Esophagus muscularis mucosa (tissue), 4 donors: ENCODE results near the gene PLS1. TPM values are rescaled to one million over a fixed set of nuclear protein-coding genes. Genes with fewer than 3 reads are reported as not detected.

Experiments used
- DNase-seq: peaks from one replicate; pipeline ENCODE4 v3.0.0-alpha.2; 2017; ENCODE audit errors: extremely low spot score
- H3K27ac ChIP-seq, 4 donors: fragments of 200-600 bp; sonication (generic); replicated peaks in 1 of 4; 1 replicate in 3 of 4; 2 replicates in 1 of 4; pipeline ENCODE4 v1.5.1; 2016 to 2019; ENCODE audit warnings: mild to moderate bottlenecking in 1 of 4
- H3K27me3 ChIP-seq, 4 donors: fragments of 200-600 bp; sonication (generic); one replicate each; pipeline versions ENCODE4 v1.5.1 to v1.6.0; 2016 to 2019
- H3K36me3 ChIP-seq, 4 donors: fragments of 200-600 bp; sonication (generic); one replicate each; pipeline ENCODE4 v1.5.1; 2016 to 2019
- H3K4me1 ChIP-seq, 4 donors: fragments of 200-600 bp; sonication (generic); one replicate each; pipeline ENCODE4 v1.5.1; 2016 to 2019
- H3K4me3 ChIP-seq, 4 donors: fragments of 200-600 bp; sonication (generic); 1 replicate in 2 of 4; 2 replicates in 2 of 4; pipeline ENCODE4 v1.5.1; 2016 to 2019; ENCODE audit warnings: mild to moderate bottlenecking in 4 of 4, moderate library complexity in 1 of 4
- H3K9me3 ChIP-seq, 4 donors: fragments of 200-600 bp; sonication (generic); 1 replicate in 3 of 4; 2 replicates in 1 of 4; pipeline ENCODE4 v1.5.1; 2016 to 2019
- CTCF ChIP-seq, 3 experiments: fragments of 200-600 bp in 2 of 3; fragments of 450-650 bp in 1 of 3; sonication (generic) in 2 of 3; IDR thresholded peaks; one replicate each; pipeline ENCODE4 v1.5.1; 2017 to 2019; ENCODE audit warnings: antibody characterized with exemption in 3 of 3, mild to moderate bottlenecking in 2 of 3, moderate library complexity in 1 of 3
- EP300 ChIP-seq: sonication (generic); formaldehyde crosslinking; IDR thresholded peaks from one replicate; pipeline ENCODE4 v1.6.1; 2017; ENCODE audit warnings: antibody characterized with exemption
- POLR2A ChIP-seq: fragments of 450-650 bp; IDR thresholded peaks from one replicate; pipeline ENCODE4 v1.6.1; 2017; ENCODE audit warnings: antibody characterized with exemption, moderate library complexity, mild to moderate bottlenecking, low read depth
- POLR2AphosphoS5 ChIP-seq, 2 donors: sonication (generic); formaldehyde crosslinking; IDR thresholded peaks; one replicate each; pipeline ENCODE4 v1.6.1; 2017; ENCODE audit warnings: antibody characterized with exemption in 2 of 2
- WGBS: methylation state at CpG from one replicate; pipeline ENCODE4 v1.1.5; 2018; 5-methylcytosine and 5-hydroxymethylcytosine counted together
- intact Hi-C: fragments of 100-400 bp; cut with DNase I; formaldehyde crosslinking; loops from one replicate; pipeline ENCODE4 v1.15.1; 2023
- total RNA-seq, 4 donors: library from RNA; depleted of rRNA; stranded (reverse); fragments of >200 nt; gene quantifications; one replicate each; pipeline versions ENCODE4 v1.1.0 to v1.2.1, GENCODE V29; 2016

Gene PLS1
- total RNA-seq, 4 donors from 2014 or later: 1.2 to 2.0 (median 1.5) TPM

GRCh38 chr3:142644502-142644901, 48.3 kb downstream of the PLS1 start:
- TF ChIP-seq EP300 (no peak), POLR2A (no peak), POLR2AphosphoS5 (IDR thresholded peaks at IDR 0.05) (no peak), CTCF (IDR thresholded peaks at IDR 0.05) (no peak)
- 95% methylated on average over 6 of the region's 6 CpGs for WGBS
- DNase-seq: no peak
- intact Hi-C loops: no loop called here
- Histone ChIP-seq H3K9me3 (no peaks in the 10 kb centered on the region), H3K4me1 (no peaks in the 10 kb centered on the region), H3K27ac (no peak overlapping the region), H3K36me3 (no peaks in the 10 kb centered on the region), H3K4me3 (no peak overlapping the region), H3K27me3 (no peaks in the 10 kb centered on the region)

- H3K4me3 ChIP-seq: no peak overlapping the region
- intact Hi-C loops: no loop called here
- WGBS: 69% methylated on average over 2 of the region's 2 CpGs
- DNase-seq: no peak
- H3K36me3 ChIP-seq: no peaks in the 10 kb centered on the region
- H3K9me3 ChIP-seq: no peaks in the 10 kb centered on the region
- no peaks in the 10 kb centered on the region for H3K4me1 ChIP-seq
- no peak overlapping the region for H3K27ac ChIP-seq
- TF ChIP-seq POLR2AphosphoS5 (IDR thresholded peaks at IDR 0.05): no peak
- no peak for TF ChIP-seq CTCF (IDR thresholded peaks at IDR 0.05)
- no peaks in the 10 kb centered on the region for H3K27me3 ChIP-seq
Measured at GRCh38 chr3:142645236-142645793, 49.1 kb downstream of the PLS1 start.

GRCh38 chr3:142646020-142646785, 50.0 kb downstream of the PLS1 start:
- Histone ChIP-seq H3K9me3 (no peaks in the 10 kb centered on the region), H3K4me3 (no peak overlapping the region), H3K27ac (no peak overlapping the region), H3K4me1 (no peaks in the 10 kb centered on the region), H3K27me3 (no peaks in the 10 kb centered on the region), H3K36me3 (no peaks in the 10 kb centered on the region)
- 91% methylated on average over 5 of the region's 5 CpGs for WGBS
- intact Hi-C loops: no loop called here
- DNase-seq: no peak
- no peak for TF ChIP-seq POLR2A
- no peak for TF ChIP-seq CTCF (IDR thresholded peaks at IDR 0.05)
- TF ChIP-seq EP300: no peak
- no peak for TF ChIP-seq POLR2AphosphoS5 (IDR thresholded peaks at IDR 0.05)

GRCh38 chr3:142647856-142648255, 51.7 kb downstream of the PLS1 start:
- TF ChIP-seq POLR2A: no peak
- TF ChIP-seq EP300: no peak
- TF ChIP-seq POLR2AphosphoS5 (IDR thresholded peaks at IDR 0.05): no peak
- no peak for TF ChIP-seq CTCF (IDR thresholded peaks at IDR 0.05)
- intact Hi-C loops: no loop called here
- Histone ChIP-seq H3K36me3 (no peaks in the 10 kb centered on the region), H3K27ac (no peak overlapping the region), H3K4me1 (no peaks in the 10 kb centered on the region), H3K4me3 (no peak overlapping the region), H3K9me3 (no peaks in the 10 kb centered on the region), H3K27me3 (no peaks in the 10 kb centered on the region)
- DNase-seq: no peak
- 84% methylated on average over 1 of the region's 1 CpG for WGBS
